Left hindlimb (tissue), 1 donor: ENCODE results near the gene SPOP.
A peak's percentile ranks its signal among the peaks of the same experiment; 100 is the strongest.
"Not testable (repeated sequence)": the region's sequence is repeated elsewhere in the genome, so short reads cannot be mapped to it uniquely, and the experiment has no call there.

Experiments used
- DNase-seq: peaks from one replicate; pipeline ENCODE4 v3.0.0-alpha.2; 2018

SPOP gene

DNA sequence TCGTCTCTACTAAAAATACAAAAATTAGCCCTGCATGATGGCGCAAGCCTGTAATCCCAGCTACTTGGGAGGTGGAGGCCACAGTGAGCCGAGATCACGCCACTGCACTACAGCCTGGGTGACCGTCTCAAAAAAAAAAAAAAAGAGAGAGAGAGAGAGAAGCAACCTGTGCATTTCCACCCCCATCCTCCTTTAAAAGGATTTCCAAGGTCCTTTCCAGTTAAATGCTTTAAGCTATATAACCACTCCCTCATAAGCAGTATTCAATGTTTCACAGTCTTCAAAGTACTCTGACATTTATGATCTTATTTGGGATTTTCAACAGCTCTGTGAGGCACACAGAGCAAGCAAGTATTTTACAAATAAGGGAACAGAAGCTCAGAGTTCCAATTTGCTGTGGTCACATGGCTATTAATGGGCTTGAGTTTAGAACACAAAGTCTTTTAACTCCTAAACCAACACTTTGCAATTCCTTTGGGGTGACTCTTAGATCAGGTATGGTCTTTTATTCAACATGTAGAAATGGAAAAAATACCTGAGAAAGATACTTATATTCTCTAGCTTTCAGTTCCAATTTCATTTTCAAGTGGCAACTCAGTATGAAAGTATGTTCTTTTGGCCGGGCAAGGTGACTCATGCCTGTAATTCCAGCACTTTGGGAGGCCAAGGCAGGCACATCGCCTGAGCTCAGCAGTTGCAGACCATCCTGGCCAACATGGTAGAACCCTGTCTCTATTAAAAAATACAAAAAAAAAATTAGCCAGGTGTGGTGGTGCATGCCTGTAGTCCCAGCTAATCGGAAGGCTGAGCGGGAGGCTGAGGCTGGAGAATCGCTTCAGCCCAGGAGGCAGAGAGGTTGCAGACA, 31.3 kb downstream of the SPOP start:
- DNase-seq: no peak

DNA sequence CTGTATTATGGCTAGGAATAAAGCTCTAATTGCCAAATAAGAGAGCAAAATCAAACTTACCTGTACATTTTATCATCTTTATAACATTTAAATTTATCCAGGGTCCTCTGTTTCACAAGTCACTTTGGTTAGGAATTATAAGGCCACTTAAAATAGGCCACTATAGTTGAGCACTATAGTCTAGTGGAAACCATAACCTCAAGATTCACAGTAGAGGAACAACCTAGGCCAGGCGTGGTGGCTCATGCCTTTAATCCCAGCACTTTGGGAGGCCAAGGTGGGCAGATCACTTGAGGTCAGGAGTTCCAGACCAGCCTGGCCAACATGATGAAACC, 31.9 kb downstream of the SPOP start:
- not testable (repeated sequence) for DNase-seq

DNA sequence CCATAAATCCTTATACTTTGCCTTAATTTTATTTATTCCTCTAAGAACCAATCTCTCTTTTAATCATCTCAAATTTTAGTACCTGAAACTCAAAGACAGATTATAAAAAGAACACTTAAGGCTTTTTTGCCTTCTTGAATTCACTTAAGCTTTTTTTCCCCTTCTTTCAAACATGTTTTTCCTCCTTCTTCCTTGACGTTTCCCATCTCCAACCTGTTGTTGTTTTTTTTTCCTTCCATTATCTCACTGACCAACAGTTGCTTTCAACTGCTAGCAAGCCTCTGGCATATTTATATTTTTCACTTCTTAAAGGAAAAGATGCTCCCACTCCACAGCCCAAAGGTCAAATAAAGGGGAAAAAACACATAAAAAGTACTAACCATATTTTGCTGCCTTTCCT, 32.2 kb downstream of the SPOP start:
- DNase-seq: no peak

DNA sequence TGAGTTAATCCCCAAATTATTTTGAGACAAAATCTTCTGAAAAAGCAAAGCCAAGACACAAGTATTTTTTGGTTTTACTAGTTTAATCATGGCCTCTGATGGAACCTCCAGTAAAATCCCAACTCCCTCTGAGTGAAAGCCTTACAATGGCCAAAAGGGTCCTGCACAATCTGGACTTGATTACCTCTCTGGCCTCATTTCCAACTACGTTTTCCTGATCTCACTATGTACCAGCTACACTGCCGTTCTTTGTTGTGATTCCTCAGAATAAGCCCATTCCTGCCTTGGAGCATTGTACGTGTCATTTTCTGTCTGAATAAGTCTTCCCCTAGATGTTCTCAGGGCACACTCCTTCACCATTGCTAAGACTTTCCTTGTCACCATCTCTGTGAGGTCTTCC, 37.3 kb downstream of the SPOP start:
- no peak for DNase-seq

DNA sequence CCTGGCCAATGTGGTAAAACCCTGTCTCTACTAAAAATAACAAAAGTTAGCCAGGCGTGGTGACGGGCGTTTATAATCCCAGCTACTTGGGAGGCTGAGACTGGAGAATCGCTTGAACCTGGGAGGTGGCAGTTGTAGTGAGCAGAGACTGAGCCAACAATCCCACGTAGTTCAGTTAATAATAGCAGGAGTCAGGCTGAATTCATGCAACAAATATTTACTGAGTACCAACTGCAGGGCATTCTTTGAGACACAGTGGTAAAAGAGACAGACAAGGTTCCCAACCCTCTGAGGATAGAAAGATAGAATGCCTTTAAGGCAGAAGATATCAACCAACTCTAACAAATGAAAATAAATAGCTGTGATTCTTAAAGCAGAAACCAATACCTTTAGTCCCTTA, 39.1 kb downstream of the SPOP start:
- DNase-seq: no peak

DNA sequence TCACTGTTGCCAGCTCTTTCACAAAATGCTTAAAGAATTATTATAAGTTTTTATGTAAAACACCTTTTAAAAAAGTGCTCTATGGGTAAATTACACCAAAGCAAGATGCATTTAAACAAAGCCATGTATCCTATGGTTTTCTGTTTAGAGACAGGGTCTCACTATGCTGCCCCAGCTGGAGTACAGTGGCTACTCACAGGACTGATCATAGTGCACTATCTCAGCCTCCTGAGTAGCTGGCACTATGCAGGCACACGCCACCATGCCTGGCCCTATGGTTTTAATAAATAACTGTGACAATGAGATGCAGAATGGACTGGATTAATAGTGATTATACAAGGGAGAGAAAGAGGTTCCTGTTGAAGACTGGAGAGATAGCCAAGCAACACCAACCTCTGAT, 40.2 kb downstream of the SPOP start:
- no peak for DNase-seq

DNA sequence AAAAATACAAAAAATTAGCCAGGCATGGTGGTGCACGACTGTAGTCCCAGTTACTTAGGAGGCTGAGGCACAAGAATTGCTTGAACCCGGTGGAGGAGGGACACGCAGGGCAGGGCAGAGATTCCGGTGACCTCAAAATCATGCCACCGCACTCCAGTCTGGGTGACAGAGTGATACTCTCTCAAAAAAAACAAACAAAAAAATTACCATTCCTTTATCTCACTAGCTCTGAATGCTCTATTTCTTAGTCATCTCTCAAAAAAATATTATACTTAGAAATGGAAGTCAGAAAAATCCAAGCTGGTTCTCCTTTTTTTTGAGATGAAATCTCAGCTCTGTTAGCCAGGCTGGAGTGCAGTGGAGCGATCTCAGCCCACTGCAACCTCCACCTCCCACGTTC, 40.8 kb downstream of the SPOP start:
- DNase-seq: no peak

DNA sequence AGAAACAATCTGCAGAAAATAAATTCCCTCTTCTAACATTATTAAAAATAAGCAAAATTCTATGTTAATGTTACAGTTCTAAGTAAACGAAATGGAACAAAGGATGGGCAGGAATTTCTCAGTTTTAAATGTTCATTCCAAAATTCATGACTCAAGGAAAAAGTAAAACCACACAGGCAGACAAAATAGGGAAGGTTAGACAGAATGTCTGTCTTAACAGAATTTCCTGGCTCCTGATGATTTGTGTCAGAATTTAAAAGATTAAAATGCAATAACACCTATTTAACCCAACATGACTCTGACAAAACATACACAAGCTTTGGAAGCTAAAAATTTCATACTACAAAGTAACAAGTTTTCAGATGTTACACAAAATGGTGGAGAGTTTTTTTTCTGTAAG, 42.8 kb downstream of the SPOP start:
- DNase-seq: no peak

DNA sequence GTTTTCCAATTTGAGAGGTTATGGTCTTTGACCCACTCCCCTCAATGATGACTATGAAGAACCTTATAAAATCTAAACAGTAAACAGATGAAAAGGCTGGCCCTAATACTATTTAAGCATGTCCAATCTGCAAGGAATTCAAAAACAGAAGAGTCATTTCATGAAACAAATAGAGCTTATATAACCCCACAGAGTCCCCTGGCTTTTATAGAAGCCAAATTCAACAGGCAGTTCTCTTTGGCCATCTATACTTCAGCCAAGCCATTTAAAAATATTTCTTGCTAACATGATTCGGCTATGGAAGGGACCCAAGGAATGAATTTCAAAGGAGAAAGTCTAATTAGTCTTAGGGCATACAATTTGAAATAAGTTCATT, 43.4 kb downstream of the SPOP start:
- no peak for DNase-seq

DNA sequence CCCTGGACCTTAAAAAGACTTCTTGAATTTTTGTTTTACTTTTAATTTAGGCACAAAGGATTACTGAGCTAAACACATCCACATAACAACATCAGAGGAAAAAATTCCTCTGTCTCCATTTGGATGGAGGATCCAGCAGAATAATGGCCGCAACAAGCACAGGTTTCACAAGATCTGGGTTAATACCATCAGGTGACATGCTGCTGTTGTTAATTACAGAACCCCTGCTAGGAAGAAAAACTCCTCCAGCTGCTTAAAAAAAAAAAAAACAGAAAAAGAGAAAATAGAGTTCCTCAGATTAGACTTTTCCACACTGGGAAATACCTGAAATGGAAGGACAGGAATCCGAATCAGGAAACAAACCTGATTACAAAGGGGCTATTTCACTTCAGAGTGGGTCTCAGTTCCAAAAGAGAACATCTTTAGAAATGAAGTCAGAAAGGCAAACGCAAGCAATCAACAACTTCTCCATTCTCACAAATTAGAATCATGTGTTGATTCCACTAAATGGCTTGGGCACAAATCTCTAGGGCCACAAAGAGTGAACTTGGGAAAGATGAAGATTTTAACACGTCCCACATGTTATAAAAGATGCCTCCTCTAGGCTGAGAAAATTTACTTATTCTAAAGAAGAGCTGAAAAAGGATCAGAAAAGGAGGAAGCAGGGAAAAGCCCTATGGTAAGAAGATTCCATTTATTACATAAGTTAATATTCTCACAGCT, 44.0 kb downstream of the SPOP start:
- no peak for DNase-seq

DNA sequence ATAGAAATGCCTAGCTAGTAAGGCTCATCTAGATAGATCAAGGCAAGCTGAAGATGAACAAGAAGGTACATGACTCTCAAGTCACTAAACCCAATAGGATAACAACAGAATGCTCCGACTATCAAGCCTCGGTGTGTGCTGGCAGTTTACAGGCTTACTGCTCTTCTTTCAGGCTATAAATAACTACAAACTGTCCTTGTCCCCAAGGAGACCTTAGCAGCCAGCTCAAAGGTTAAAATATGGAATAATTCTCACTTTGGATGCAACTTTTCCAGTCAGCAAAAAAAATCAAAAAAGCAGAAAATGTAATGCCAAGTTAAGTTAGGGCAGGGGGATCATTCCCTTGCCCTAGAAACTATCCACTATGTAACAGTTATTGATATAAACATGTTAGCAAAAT, 44.6 kb downstream of the SPOP start:
- DNase-seq: no peak

DNA sequence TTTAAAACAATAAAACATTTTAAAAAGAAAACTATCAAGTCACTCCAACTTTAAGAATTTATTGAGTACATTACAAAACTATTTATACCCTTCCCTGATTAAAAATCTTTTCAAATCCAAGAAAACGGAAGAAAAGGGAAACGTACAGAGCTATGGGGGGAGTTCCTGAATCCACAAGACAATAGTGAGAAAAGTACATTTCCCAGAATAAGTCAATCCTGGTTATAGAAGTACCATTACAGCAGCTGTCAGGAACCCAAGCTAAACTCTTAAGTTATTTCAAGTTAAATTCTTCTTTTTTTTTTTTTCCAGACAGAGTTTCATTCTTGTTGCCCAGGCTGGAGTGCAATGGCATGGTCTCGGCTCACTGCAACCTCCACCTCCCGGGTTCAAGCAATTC, 45.7 kb downstream of the SPOP start:
- no peak for DNase-seq

DNA sequence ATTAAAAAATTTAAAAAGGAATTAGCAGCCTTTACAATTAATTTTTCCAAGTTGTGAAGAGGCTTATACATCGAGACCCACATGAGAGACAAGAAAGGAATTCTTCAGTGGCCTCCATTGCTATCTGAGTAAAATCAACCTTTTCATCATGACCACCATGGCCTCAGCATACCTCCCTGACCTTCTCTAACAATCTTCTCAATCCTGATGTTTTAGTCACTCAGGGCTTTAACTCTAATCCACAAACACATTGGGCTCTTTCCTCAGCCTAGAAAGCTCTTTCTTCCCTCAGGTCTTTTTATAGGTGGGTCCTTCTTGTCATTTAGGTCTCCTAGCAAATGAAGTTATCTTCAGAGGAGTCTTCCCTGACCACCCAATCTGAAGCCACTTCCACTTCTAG, 46.4 kb downstream of the SPOP start:
- DNase-seq: no peak

DNA sequence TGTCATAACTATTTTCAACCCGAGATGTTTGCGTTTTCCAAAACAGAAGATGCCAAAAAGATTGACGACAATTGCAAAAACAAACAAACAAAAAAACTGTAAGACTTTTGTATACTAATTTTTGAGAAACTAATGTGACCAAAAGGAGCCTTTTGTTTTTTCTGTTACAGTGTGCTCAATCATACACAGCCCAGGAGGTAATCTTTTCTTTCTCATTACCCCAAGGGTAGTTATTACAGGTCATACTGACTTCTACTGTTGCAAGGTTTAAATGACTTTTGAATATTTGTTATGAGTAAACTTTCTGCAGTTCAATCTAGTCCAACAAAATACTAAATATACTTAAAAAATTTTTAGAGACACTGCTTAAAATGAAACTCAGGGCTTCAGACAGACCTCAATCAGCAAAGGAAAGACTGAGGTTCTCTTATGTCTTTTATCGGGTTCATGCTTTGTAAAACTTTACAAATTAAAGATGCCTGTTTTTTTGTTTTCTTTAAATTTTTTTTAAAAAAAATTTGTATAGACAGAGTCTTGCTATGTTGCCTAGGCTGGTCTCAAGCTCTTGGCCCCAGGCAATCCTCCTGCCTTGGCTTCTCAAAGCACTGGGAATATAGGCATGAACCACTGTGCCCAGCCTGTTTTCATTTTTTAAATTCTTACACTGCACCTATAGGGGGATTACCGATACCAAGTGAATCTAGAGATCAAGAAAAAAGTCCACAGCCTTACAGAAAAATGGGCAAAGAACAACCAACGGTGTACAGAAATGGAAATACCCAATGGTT, 47.6 kb downstream of the SPOP start:
- no peak for DNase-seq

DNA sequence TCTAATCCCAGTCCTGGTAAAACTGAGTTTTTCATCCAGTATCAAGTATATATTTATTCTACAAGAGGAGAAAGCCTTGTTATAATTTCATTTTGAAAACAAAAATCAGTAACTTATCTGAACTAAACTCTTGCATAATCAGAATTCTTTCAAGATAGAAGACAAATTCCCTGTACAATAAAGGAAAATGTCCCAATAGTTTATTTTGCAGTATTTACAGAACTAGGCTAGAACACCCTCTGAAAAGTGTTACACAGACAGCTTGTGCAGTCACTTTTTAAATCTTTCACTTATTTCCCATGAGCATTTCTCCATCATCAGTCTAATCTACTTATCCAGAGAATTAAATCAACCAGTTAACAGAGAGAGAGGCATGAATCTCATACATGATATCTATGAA, 48.5 kb downstream of the SPOP start:
- DNase-seq: no peak

DNA sequence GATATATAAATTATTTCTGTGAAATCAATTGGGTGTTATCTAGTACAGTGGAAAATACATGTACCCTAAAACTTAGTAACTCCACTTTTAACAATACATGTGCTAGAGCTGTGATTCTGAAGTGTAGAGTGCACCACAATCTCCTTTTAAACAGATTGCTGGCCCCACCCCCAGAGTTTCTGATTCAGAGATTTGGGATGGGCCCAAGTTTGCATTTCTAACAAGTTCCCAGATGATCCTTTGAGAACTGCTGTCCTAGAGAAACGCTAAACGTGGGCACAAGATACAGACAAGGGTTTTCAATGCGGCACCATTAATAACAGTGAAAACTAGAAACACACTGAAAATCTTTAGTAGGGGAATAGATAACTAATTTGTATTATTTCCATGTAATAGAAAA, 53.0 kb downstream of the SPOP start:
- DNase-seq: no peak

DNA sequence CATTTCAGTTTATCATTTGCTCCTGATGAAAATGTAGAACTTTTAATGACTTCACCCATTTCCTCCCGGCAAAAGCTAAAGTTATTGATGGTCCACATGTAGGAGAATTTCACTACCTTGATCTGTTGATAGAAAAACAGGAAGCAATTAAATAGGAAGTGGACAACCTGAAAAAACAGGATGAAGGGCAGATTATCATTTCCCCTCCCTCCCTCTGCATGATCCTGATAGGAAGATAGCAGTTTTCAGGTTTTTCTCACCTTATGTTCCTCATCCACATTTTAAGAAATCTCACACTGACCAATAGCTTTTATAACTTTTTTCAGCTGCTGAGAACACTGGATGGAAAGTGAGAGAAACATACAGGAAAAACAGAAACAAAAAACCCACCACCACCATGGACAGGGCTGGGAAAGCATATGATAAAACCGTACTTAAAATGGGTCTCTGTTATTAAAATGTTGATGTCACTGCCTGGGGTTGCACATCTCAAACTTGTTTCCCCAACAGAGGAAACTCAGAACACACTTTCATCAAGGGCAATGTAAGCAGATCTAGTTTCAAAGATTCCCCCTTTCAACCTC, 55.9 kb downstream of the SPOP start:
- no peak for DNase-seq

DNA sequence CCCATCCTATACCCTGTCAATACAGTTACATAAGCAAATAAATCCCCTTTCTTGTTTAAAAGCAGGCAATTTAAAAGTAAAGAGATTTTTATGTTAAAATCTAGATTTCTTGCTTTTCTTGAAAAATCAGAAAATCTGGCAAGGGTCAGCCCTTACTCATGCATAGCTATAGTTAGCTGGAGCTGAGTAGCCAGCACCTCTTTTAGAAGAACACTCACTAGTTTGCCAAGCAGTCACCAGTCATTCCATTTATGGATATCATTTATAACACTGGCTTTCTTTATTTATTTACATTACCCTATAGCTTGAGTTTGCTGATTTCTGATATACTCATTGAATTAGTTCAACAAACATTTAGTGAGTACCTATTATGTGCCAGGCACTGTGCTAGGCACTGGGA, 56.5 kb downstream of the SPOP start:
- no peak for DNase-seq

DNA sequence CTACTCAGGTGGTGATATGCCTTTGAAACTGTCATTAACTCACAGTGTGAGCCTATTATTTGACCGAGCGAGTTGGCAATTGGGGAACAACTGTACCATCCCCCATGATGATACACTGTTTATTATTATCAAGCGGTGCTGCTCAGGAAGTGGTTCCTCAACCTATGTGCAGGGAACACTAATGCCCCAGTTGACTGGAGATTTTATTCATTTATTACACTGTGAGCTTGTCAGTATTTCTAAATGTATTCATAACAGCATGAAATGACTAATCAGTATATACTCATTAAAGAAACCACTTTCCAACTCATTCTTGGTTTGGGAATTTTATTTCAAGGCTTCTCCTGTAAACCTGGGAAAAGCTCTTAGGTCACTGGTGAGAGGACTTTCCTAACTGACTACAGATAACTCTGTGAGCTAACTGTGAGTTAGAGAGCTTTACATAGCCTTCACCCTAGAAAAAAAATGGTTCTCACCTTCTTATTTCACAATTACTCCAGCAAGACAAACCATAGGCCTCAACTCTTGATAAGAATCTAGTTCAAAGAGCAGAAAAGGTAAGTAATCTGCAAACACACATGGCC, 59.8 kb downstream of the SPOP start:
- DNase-seq: no peak

DNA sequence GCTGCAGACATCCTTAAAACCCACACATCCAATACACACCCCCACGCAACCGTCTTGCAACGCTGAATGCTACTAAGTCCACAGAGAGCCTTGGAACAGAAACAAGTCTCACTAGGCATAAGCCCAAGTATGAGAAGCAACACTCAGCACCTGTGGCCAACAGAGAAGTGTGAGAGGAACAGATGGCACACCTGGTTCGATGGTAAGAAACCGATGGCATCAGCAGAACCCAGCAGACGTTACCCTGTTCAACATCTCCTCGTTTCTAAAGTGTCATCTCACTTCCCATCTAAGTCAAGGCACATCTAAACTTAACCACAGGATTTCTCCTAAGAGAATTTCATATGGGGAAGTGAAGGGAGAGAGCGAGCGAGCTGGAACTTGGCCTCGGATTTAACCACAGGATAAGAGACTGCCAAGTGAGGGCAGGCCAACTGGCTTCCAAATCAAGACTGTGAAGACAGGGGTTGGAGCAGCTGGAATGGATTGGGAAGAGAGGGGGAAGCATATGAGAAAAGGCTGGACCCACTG, 61.2 kb downstream of the SPOP start:
- peak; percentile 79 for DNase-seq

DNA sequence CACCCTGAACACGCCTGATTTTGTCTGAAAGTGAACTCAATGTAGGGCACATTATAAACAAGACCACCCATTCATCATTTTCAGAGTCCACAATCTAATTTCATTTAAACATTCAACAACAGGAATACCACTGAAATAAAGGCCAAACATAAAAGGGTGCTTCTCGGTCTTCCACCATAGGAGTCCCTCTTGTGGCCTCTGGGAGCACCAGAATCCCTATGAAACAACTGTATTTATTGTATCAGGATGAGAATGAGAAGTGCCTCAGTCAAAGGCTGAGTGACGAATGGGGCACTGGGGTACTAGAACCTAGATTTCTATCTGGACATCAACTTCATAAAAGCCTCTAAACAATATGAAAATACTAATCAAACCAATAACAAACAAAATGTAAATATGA, 61.8 kb downstream of the SPOP start:
- no peak for DNase-seq

DNA sequence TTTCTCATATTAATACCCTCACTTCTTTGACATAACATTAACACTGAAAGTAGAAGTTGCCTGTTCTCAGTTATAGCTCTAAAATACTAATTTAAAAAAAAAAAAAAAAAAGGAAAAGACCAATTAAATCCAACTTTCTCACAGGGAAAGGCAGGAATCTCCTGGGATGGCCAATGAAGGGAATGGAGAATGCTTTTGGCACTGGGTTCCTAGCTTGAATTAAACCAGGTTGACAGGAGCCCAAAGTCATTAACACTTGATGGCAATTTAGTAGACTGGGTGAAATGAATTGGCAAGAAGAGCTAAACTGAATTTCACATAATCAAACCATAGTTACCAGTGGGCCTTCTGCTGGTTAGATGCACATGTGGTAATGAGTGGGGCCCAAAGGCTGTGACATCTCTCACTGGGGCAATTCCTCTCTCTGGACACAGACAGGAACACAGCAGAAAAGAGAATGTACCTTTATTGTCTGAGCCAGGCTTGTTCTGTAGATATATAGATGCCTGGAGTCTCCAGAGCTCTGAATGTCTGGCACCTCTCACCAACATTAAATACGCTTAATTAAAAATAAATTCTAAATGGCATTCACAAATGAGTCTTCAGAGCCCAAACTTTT, 64.6 kb downstream of the SPOP start:
- no peak for DNase-seq
